B cell (primary cell): ENCODE results near the gene SSR3. TPM values are rescaled to one million over a fixed set of nuclear protein-coding genes. Genes with fewer than 3 reads are reported as not detected.

Experiments
- ATAC-seq: fragments of 200-7000 bp; cut with Tn5 transposase; one replicate; pipeline ENCODE4 v1.10.0; 2021; ENCODE audit warnings: low read depth, mild to moderate bottlenecking, moderate number of reproducible peaks, moderate library complexity
- CTCF ChIA-PET: fragments of 350-600 bp; sonication (Branson Sonifier 250); formaldehyde crosslinking; loops from one replicate; lab custom pipeline; 2021; ENCODE audit warnings: antibody characterized with exemption, inconsistent platforms; lab: Charles Lee
- POLR2A ChIA-PET: fragments of 350-600 bp; sonication (Branson Sonifier 250); formaldehyde crosslinking; loops from one replicate; lab custom pipeline; 2021; ENCODE audit warnings: antibody characterized with exemption; lab: Charles Lee
- DNase-seq: peaks from one replicate; pipeline ENCODE4 v3.0.0; 2013
- H2AFZ ChIP-seq: 2 replicates; pipeline ENCODE4 v1.6.1; 2012; ENCODE audit warnings: mild to moderate bottlenecking, low read depth, low read length; ENCODE audit not compliant: insufficient read depth, poor library complexity, severe bottlenecking
- H3K27ac ChIP-seq, 2 donors: 1 replicate in 1 of 2; 2 replicates in 1 of 2; pipeline ENCODE4 v1.5.1; 2012 to 2013; ENCODE audit warnings: low read length in 2 of 2, mild to moderate bottlenecking in 2 of 2, moderate library complexity in 1 of 2
- H3K27me3 ChIP-seq, 4 experiments: fragments of 200-600 bp in 1 of 4; sonication (generic) in 1 of 4; replicated peaks in 1 of 4; 1 replicate in 2 of 4; 2 replicates in 2 of 4; pipeline versions ENCODE4 v1.6.1 to v1.7.0; 2013 to 2016; ENCODE audit warnings: low read length in 3 of 4, mild to moderate bottlenecking in 2 of 4, mixed read lengths in 1 of 4, moderate library complexity in 1 of 4; ENCODE audit not compliant: insufficient read depth in 4 of 4, control insufficient read depth in 3 of 4; ENCODE audit errors: control extremely low read depth in 1 of 4
- H3K36me3 ChIP-seq, 2 experiments: replicated peaks in 1 of 2; 1 replicate in 1 of 2; 2 replicates in 1 of 2; pipeline versions ENCODE4 v1.6.1 to v1.7.1; 2013; ENCODE audit warnings: low read length in 1 of 2; ENCODE audit not compliant: insufficient read depth in 2 of 2, control insufficient read depth in 1 of 2; ENCODE audit errors: control extremely low read depth in 1 of 2, extremely low read depth in 1 of 2
- H3K4me1 ChIP-seq, 2 donors: fragments of 200-600 bp in 1 of 2; sonication (generic) in 1 of 2; 1 replicate in 1 of 2; 2 replicates in 1 of 2; pipeline versions ENCODE4 v1.5.1 to v1.6.1; 2013 to 2017; ENCODE audit warnings: low read length in 2 of 2; ENCODE audit not compliant: control insufficient read depth in 2 of 2, insufficient read depth in 2 of 2
- H3K4me2 ChIP-seq: replicated peaks from 2 replicates; pipeline ENCODE3; 2012; ENCODE audit warnings: mild to moderate bottlenecking, low read depth, low read length; ENCODE audit not compliant: poor library complexity, severe bottlenecking
- H3K4me3 ChIP-seq, 5 experiments: fragments of 200-600 bp in 1 of 5; sonication (generic) in 1 of 5; 1 replicate in 3 of 5; 2 replicates in 2 of 5; pipeline versions ENCODE4 v1.5.1 to v1.7.0; 2011 to 2016; ENCODE audit warnings: low read length in 4 of 5, mild to moderate bottlenecking in 4 of 5, low read depth in 2 of 5, control low read depth in 1 of 5, moderate library complexity in 1 of 5; ENCODE audit not compliant: insufficient read depth in 1 of 5; ENCODE audit errors: control extremely low read depth in 1 of 5, extremely low read depth in 1 of 5
- H3K79me2 ChIP-seq: fragments of 200-600 bp; sonication (generic); one replicate; pipeline ENCODE4 v1.6.0; 2016; ENCODE audit warnings: low read length; ENCODE audit not compliant: control insufficient read depth, insufficient read depth
- H3K9ac ChIP-seq: fragments of 200-600 bp; sonication (generic); 2 replicates; pipeline ENCODE4 v1.6.1; 2017; ENCODE audit warnings: mild to moderate bottlenecking, low read length, moderate library complexity
- H3K9me3 ChIP-seq, 3 donors: one replicate each; pipeline versions ENCODE4 v1.6.1 to v1.7.1; 2013; ENCODE audit warnings: low read length in 2 of 3; ENCODE audit not compliant: control insufficient read depth in 2 of 3, insufficient read depth in 1 of 3; ENCODE audit errors: control extremely low read depth in 1 of 3
- H4K20me1 ChIP-seq: 2 replicates; pipeline ENCODE4 v1.6.0; 2012; ENCODE audit warnings: mild to moderate bottlenecking, low read length; ENCODE audit not compliant: insufficient read depth, control insufficient read depth, poor library complexity, severe bottlenecking
- H3K27ac Mint-ChIP-seq: one replicate; pipeline ENCODE4 v1.8.0; 2021; ENCODE audit warnings: mixed read lengths
- H3K27me3 Mint-ChIP-seq: one replicate; pipeline ENCODE4 v1.8.0; 2021; ENCODE audit warnings: mixed read lengths
- H3K4me1 Mint-ChIP-seq: one replicate; pipeline ENCODE4 v1.8.0; 2021; ENCODE audit warnings: mixed read lengths
- H3K4me3 Mint-ChIP-seq: one replicate; pipeline ENCODE4 v1.8.0; 2021; ENCODE audit warnings: mixed read lengths
- H3K9me3 Mint-ChIP-seq: one replicate; pipeline ENCODE4 v1.8.0; 2022; ENCODE audit warnings: mixed read lengths; ENCODE audit not compliant: insufficient read depth
- CTCF ChIP-seq: fragments of 200-600 bp; IDR thresholded peaks from one replicate; pipeline ENCODE4 v1.8.0; 2022; ENCODE audit warnings: antibody characterized with exemption, mild to moderate bottlenecking
- EZH2 ChIP-seq: IDR thresholded peaks from 2 replicates; pipeline ENCODE4 v1.6.1; 2012; ENCODE audit warnings: borderline replicate concordance, low read depth, mild to moderate bottlenecking, moderate library complexity, low read length; ENCODE audit not compliant: insufficient read depth, poor library complexity, severe bottlenecking
- whole genome bisulfite sequencing: methylation state at CpG from one replicate; pipeline ENCODE4 v1.1.5; 2013; ENCODE audit warnings: missing lambda C conversion rate; ENCODE audit not compliant: insufficient coverage; 5-methylcytosine and 5-hydroxymethylcytosine counted together
- intact Hi-C: fragments of 100-400 bp; cut with micrococcal nuclease; formaldehyde crosslinking; loops from one replicate; pipeline ENCODE4 v1.10.0; 2022
- polyA plus RNA-seq: library from polyadenylated mRNA; depleted of rRNA; stranded (reverse); fragments of >200 nt; gene quantifications from 2 replicates; pipeline ENCODE4 v1.2.3, GENCODE V29; 2012
- total RNA-seq, 2 donors: library from RNA; stranded (reverse); fragments of 120-200 nt in 1 of 2; gene quantifications; 1 replicate in 1 of 2; 2 replicates in 1 of 2; pipeline versions ENCODE4 v1.2.3 to v1.2.4, GENCODE V29; 2013 to 2022

SSR3 gene
- total and polyA plus RNA-seq, 2 donors (not counting 1 experiment from before 2014, with no cell fraction given) = 17.5 to 69.2 TPM

GRCh38 chr3:156583469-156583868, 28.6 kb upstream of the SSR3 start:
- H3K79me2 ChIP-seq = no peaks in the 10 kb centered on the region
- no peak overlapping the region for H2AFZ ChIP-seq
- Mint-ChIP-seq H3K4me3 (no peak overlapping the region), H3K27me3 (no peaks in the 10 kb centered on the region), H3K4me1 (peaks cover 8% of the 10 kb centered on the region), H3K9me3 (no peaks in the 10 kb centered on the region), H3K27ac (no peak overlapping the region)
- peaks cover 0 to 5% (median under 1%) of the 10 kb centered on the region in 4 experiments for H3K27me3 ChIP-seq
- no peak for ATAC-seq
- ChIA-PET CTCF (no interaction called here), POLR2A (no interaction called here)
- no peak overlapping the region for H3K9ac ChIP-seq
- H3K4me2 ChIP-seq = no peak overlapping the region
- H3K4me3 ChIP-seq = no peak overlapping the region
- H3K36me3 ChIP-seq = no peaks in the 10 kb centered on the region
- no peak overlapping the region for H3K27ac ChIP-seq
- intact Hi-C loops = no loop called here
- no peak for DNase-seq
- TF ChIP-seq CTCF (no peak), EZH2 (no peak)
- no peaks in the 10 kb centered on the region for H3K9me3 ChIP-seq
- no peaks in the 10 kb centered on the region for H4K20me1 ChIP-seq
- no peaks in the 10 kb centered on the region for H3K4me1 ChIP-seq

GRCh38 chr3:156582532-156583183, 27.7 kb upstream of the SSR3 start:
- Histone ChIP-seq H3K79me2 (no peaks in the 10 kb centered on the region), H3K4me2 (no peak overlapping the region), H3K9ac (no peak overlapping the region), H4K20me1 (no peaks in the 10 kb centered on the region), H3K27ac (no peak overlapping the region), H2AFZ (no peak overlapping the region), H3K27me3 (peaks cover 0 to 5% (median under 1%) of the 10 kb centered on the region in 4 experiments), H3K9me3 (no peaks in the 10 kb centered on the region), H3K4me3 (no peak overlapping the region), H3K36me3 (no peaks in the 10 kb centered on the region), H3K4me1 (no peaks in the 10 kb centered on the region)
- WGBS = 94% methylated on average over 2 of the region's 4 CpGs
- Mint-ChIP-seq H3K4me1 (peaks cover 8% of the 10 kb centered on the region), H3K27me3 (no peaks in the 10 kb centered on the region), H3K9me3 (no peaks in the 10 kb centered on the region), H3K27ac (no peak overlapping the region), H3K4me3 (no peak overlapping the region)
- DNase-seq (no peak), ATAC-seq (no peak)
- ChIA-PET CTCF (no interaction called here), POLR2A (no interaction called here)
- no peak for TF ChIP-seq EZH2
- TF ChIP-seq CTCF = no peak
- intact Hi-C loops = no loop called here
